Neural crest cell (in vitro differentiated cells): ENCODE data around the gene PARD6B. TPM values are rescaled to one million over a fixed set of nuclear protein-coding genes. Genes with fewer than 3 reads are reported as not detected.
"Not testable (repeated sequence)": the region's sequence is repeated elsewhere in the genome, so short reads cannot be mapped to it uniquely, and the experiment has no call there.

ENCODE experiments used
- DNase-seq: peaks from one replicate; pipeline ENCODE4 v3.0.0; 2021; ENCODE audit warnings: low read depth, mixed read lengths, low spot score
- H3K27ac Mint-ChIP-seq: one replicate; pipeline ENCODE4 v1.8.0; 2021; ENCODE audit warnings: mild to moderate bottlenecking, mixed read lengths; ENCODE audit not compliant: unreplicated experiment
- H3K27me3 Mint-ChIP-seq: 2 replicates; pipeline ENCODE4 v1.8.0; 2021; ENCODE audit warnings: low read depth, mild to moderate bottlenecking, mixed read lengths
- H3K36me3 Mint-ChIP-seq: 2 replicates; pipeline ENCODE4 v1.8.0; 2021; ENCODE audit warnings: low read depth, mild to moderate bottlenecking, mixed read lengths
- H3K4me1 Mint-ChIP-seq: 2 replicates; pipeline ENCODE4 v1.8.0; 2021; ENCODE audit warnings: mixed read lengths
- H3K4me3 Mint-ChIP-seq: one replicate; pipeline ENCODE4 v1.8.0; 2021; ENCODE audit warnings: mild to moderate bottlenecking, mixed read lengths
- H3K9me3 Mint-ChIP-seq: 2 replicates; pipeline ENCODE4 v1.8.0; 2021; ENCODE audit warnings: mixed read lengths
- total RNA-seq: library from RNA; stranded (reverse); gene quantifications from 2 replicates; pipeline ENCODE4 v1.2.1, GENCODE V29; 2021
- TF ChIP-seq, protein P1 (sequence below): fragments of 200-600 bp; sonication (generic); conservative IDR thresholded peaks from 2 replicates; pipeline ENCODE4 v1.5.0; 2021; ENCODE audit warnings: antibody characterized with exemption, mild to moderate bottlenecking

The PARD6B gene
- total RNA-seq, 1 donor from 2014 or later, result 9.5 TPM

DNA sequence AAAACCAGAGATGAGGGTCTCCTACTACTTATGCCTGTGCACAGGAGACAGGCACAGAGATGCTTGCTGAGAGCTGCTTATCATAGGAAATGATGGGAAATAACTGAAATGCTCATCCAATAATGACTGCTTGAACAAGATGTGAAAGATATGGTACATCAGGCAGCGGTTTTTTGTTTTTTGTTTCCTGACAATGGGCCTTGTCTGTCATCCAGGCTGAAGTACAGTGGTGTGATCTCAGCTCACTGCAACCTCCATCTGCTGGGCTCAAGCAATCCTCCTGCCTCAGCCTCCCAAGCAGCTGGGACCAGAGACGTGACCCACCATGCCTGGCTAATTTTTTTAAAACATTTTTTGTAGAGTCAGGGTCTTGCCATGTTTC lies 38.8 kb upstream of the PARD6B start:
- Mint-ChIP-seq H3K4me1 (peaks cover 44% of the 10 kb centered on the region), H3K27me3 (peaks cover 40% of the 10 kb centered on the region), H3K36me3 (no peaks in the 10 kb centered on the region), H3K9me3 (no peaks in the 10 kb centered on the region), H3K27ac (no peak overlapping the region), H3K4me3 (peak overlapping the region; percentile 82)
- TF ChIP-seq, protein P1, sequence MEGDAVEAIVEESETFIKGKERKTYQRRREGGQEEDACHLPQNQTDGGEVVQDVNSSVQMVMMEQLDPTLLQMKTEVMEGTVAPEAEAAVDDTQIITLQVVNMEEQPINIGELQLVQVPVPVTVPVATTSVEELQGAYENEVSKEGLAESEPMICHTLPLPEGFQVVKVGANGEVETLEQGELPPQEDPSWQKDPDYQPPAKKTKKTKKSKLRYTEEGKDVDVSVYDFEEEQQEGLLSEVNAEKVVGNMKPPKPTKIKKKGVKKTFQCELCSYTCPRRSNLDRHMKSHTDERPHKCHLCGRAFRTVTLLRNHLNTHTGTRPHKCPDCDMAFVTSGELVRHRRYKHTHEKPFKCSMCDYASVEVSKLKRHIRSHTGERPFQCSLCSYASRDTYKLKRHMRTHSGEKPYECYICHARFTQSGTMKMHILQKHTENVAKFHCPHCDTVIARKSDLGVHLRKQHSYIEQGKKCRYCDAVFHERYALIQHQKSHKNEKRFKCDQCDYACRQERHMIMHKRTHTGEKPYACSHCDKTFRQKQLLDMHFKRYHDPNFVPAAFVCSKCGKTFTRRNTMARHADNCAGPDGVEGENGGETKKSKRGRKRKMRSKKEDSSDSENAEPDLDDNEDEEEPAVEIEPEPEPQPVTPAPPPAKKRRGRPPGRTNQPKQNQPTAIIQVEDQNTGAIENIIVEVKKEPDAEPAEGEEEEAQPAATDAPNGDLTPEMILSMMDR, result no peak
- no peak for DNase-seq

DNA sequence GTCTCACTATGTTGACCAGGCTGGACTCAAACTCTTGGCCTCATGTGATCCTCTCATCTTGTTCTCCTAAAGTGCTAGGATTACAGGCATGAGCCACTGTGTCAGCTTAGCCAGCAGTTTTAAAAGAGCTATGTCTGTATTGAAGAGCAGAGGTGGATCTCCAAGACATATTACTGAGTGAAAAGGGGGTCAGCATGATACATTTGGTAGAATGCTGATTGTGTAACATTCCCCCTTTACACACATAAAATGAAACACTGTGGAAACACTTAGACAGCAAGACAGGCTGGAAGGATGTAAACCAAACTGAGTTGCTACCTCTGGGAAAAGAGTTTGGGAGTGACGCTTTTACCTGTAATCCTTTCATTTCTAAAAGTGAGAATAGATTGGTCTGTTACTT lies 38.4 kb upstream of the PARD6B start:
- peaks cover 42% of the 10 kb centered on the region for H3K27me3 Mint-ChIP-seq
- TF ChIP-seq, protein P1, result no peak

DNA sequence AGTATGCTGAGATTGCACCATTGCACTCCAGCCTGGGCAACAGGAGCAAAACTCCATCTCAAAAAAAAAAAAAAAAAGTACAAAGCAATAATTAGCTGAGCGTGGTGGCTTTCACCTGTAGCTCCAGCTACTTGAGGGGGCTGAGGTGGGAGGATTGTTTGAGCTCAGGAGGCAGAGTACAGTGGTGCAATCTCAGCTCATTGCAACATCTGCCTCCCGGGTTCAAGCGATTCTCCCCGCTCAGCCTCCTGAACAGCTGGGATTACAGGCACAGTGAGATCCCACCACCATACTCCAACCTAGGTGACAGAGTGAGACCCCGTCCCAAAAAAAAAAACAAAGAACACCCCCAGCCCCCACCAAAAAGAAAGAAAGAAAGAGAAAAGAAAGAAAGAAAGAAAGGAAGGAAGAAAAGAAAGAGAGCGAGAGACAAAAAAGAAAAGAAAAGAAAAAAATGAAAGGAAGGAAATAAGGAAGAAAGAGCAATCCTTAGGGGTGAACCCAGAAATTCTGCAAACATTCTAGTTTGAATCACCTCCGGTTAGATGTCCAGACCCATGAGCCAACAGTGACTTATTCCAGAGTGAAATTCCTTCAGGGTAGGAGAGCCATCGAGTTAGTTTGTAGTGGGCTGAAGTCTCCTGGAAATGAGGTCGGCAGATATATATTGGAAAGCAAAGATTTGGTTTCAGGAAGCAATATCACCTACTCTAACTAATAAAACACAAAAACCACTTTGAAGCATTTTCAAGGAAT lies 36.8 kb upstream of the PARD6B start:
- no peaks in the 10 kb centered on the region for H3K36me3 Mint-ChIP-seq
- no peaks in the 10 kb centered on the region for H3K9me3 Mint-ChIP-seq
- H3K4me3 Mint-ChIP-seq, result peak overlapping the region; percentile 21
- no peak overlapping the region for H3K27ac Mint-ChIP-seq
- DNase-seq, result no peak
- peaks cover 41% of the 10 kb centered on the region for H3K4me1 Mint-ChIP-seq
- TF ChIP-seq, protein P1, result no peak
- H3K27me3 Mint-ChIP-seq, result peaks cover 37% of the 10 kb centered on the region

More for the DNA sequence above, 38.4 kb upstream of the PARD6B start:
- Mint-ChIP-seq H3K9me3 (no peaks in the 10 kb centered on the region), H3K4me3 (no peak overlapping the region), H3K27ac (no peak overlapping the region), H3K36me3 (no peaks in the 10 kb centered on the region), H3K4me1 (peaks cover 44% of the 10 kb centered on the region)
- no peak for DNase-seq

DNA sequence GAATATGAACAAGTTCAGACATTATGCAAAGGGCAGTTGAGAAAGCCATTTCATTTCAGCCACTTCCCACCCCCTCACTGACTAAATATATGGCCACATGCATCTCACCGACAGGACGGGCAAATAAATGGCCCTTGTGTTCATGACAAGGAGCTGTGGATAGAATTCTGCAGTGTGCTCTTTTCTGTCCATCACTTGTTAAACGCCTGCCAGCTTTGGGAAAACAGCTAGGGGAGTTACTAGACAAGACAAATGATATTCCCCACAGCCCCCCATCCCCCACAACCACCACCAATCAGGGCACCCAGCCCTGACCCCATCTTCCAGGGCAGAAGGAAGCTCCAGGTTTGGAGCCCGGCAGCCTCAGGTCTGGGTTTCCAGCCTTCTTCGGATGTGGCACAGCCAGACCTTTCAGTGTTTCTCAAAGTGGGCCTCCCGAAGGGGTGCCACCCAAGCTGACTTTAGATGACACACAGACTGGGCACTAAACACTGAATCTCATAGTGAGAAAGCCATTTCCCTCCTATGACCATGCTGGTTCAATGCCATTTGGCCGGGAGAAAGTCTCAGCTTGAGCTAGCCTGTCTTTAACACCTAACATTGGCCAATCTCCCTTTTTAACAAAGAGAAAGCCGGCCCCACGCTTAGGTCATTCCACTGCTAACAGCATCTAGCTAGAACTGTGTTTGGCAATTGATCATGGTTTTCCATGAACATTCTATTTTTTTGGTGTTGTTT lies 36.1 kb upstream of the PARD6B start:
- no peak for DNase-seq
- Mint-ChIP-seq H3K27me3 (peaks cover 31% of the 10 kb centered on the region), H3K4me3 (peak overlapping the region; percentile 21), H3K36me3 (no peaks in the 10 kb centered on the region), H3K27ac (no peak overlapping the region), H3K4me1 (peaks cover 35% of the 10 kb centered on the region), H3K9me3 (no peaks in the 10 kb centered on the region)
- TF ChIP-seq, protein P1, result no peak

DNA sequence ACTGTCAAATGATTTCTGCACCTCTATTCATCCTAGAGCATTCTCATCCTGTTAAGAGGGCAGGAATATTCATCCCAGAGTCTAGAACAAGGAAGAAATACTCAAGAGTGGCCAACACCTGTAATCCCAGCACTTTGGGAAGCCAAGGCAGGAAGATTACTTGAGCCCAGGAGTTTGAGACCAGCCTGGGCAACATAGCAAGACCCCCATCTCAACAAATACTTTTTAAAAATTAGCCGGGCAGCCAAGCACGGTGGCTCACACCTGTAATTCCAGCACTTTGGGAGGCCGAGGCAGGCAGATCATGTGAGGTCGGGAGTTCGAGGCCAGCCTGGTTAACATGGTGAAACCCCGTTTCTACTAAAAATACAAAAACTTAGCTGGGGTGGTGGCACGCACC lies 33.1 kb upstream of the PARD6B start:
- H3K27me3 Mint-ChIP-seq, result peaks cover 13% of the 10 kb centered on the region
- H3K4me1 Mint-ChIP-seq, result peaks cover 14% of the 10 kb centered on the region
- not testable (repeated sequence) for H3K9me3 Mint-ChIP-seq, DNase-seq, H3K4me3 Mint-ChIP-seq, H3K36me3 Mint-ChIP-seq
- peak overlapping the region; percentile 73 for H3K27ac Mint-ChIP-seq

DNA sequence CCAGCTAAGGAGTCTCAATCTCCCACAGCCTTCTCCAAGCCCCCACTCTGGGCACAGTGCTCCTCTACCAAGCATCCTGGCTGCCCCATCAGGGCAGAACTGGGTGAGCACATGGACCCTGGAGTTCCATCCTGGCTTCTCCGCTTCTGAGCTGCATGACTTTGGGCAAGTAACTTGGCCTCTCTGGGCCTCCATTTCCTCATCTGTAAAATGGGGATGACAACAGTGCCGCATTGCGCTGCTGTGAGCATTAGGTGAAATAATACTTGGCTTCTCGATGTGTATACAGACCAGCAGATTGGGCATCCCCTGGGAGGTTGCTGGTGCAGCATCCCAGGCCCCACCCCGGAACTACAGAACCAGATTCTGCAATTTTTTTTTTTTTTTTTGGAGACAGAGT lies 31.7 kb upstream of the PARD6B start:
- Mint-ChIP-seq H3K9me3 (no peaks in the 10 kb centered on the region), H3K4me3 (no peak overlapping the region), H3K4me1 (peaks cover 11% of the 10 kb centered on the region), H3K27ac (peak overlapping the region; percentile 71), H3K27me3 (peaks cover 10% of the 10 kb centered on the region), H3K36me3 (no peaks in the 10 kb centered on the region)
- TF ChIP-seq, protein P1, result no peak
- no peak for DNase-seq
